HFF-Myc (cell line): Measurements from ENCODE around the gene ZFPM1.

Source experiments
- DNase-seq: peaks from one replicate; pipeline ENCODE4 v3.0.0-alpha.2; 2011; ENCODE audit warnings: low read depth; ENCODE audit errors: extremely low read depth
- H3K4me3 ChIP-seq: replicated peaks from 2 replicates; pipeline ENCODE4 v1.5.1; 2011; ENCODE audit warnings: low read depth, mild to moderate bottlenecking, control low read depth, low read length
- CTCF ChIP-seq: IDR thresholded peaks from 2 replicates; pipeline ENCODE4 v1.5.1; 2012; ENCODE audit warnings: mild to moderate bottlenecking, low read depth, low read length, control low read depth; ENCODE audit errors: missing control alignments

ZFPM1 gene

GRCh38 chr16:88418869-88419268 is 34.2 kb upstream of the ZFPM1 start:
- DNase-seq, result no peak
- TF ChIP-seq CTCF, result no peak
- H3K4me3 ChIP-seq, result no peak overlapping the region

GRCh38 chr16:88419790-88420189 is 33.3 kb upstream of the ZFPM1 start:
- no peak for TF ChIP-seq CTCF
- no peak for DNase-seq
- no peak overlapping the region for H3K4me3 ChIP-seq

GRCh38 chr16:88420496-88420895 is 32.6 kb upstream of the ZFPM1 start:
- no peak for DNase-seq
- TF ChIP-seq CTCF, result no peak
- H3K4me3 ChIP-seq, result no peak overlapping the region

- no peak for TF ChIP-seq CTCF
- DNase-seq, result no peak
- H3K4me3 ChIP-seq, result no peak overlapping the region
Measured at GRCh38 chr16:88421301-88421700, 31.8 kb upstream of the ZFPM1 start.

GRCh38 chr16:88421871-88422433 is 31.1 kb upstream of the ZFPM1 start:
- no peak for TF ChIP-seq CTCF
- DNase-seq, result no peak
- H3K4me3 ChIP-seq, result no peak overlapping the region

GRCh38 chr16:88422733-88423447 is 30.2 kb upstream of the ZFPM1 start:
- H3K4me3 ChIP-seq, result no peak overlapping the region
- DNase-seq, result no peak
- TF ChIP-seq CTCF, result no peak

GRCh38 chr16:88423448-88423850 is 29.6 kb upstream of the ZFPM1 start:
- DNase-seq, result no peak
- H3K4me3 ChIP-seq, result no peak overlapping the region
- TF ChIP-seq CTCF, result no peak
